HepG2 (cell line): ENCODE results near the gene TRIM7. TPM values are rescaled to one million over a fixed set of nuclear protein-coding genes. Genes with fewer than 3 reads are reported as not detected.

Experiments used
- ASH2L ChIP-seq: fragments of 300-600, 200-600 bp; sonication (generic); IDR thresholded peaks from 2 replicates; pipeline ENCODE4 v1.7.0; 2017; ENCODE audit warnings: low read depth, mild to moderate bottlenecking, moderate library complexity, mixed read lengths, low read length; ENCODE audit not compliant: insufficient read length
- GTF3A ChIP-seq: sonication (generic); formaldehyde crosslinking; conservative IDR thresholded peaks from 2 replicates; pipeline ENCODE4 v1.4.0; 2020; ENCODE audit warnings: mild to moderate bottlenecking, missing genetic modification reagents
- HDAC1 ChIP-seq: sonication (generic); formaldehyde crosslinking; IDR thresholded peaks from 2 replicates; pipeline ENCODE4 v1.5.1; 2020; ENCODE audit warnings: mild to moderate bottlenecking, missing genetic modification reagents
- HNF1A ChIP-seq, 2 experiments: sonication (generic) in 1 of 2; formaldehyde crosslinking in 1 of 2; IDR thresholded peaks; 2 replicates each; pipeline versions ENCODE4 v1.4.0 to v1.6.1; 2016 to 2020; ENCODE audit warnings: borderline replicate concordance in 1 of 2, low read depth in 1 of 2, mild to moderate bottlenecking in 1 of 2, missing genetic modification reagents in 1 of 2
- NFIC ChIP-seq: IDR thresholded peaks from 2 replicates; pipeline ENCODE4 v1.6.1; 2012; ENCODE audit warnings: mild to moderate bottlenecking, low read length, inconsistent platforms
- PHF8 ChIP-seq: sonication (generic); formaldehyde crosslinking; IDR thresholded peaks from 2 replicates; pipeline ENCODE4 v1.5.0; 2020; ENCODE audit warnings: missing genetic modification reagents
- ZNF317 ChIP-seq: sonication (generic); formaldehyde crosslinking; IDR thresholded peaks from 2 replicates; pipeline ENCODE4 v1.5.0; 2020; ENCODE audit warnings: mild to moderate bottlenecking, missing genetic modification reagents
- ZNF335 ChIP-seq: sonication (generic); formaldehyde crosslinking; IDR thresholded peaks from 2 replicates; pipeline ENCODE4 v1.4.0; 2020; ENCODE audit warnings: missing genetic modification reagents
- ZNF34 ChIP-seq: sonication (generic); formaldehyde crosslinking; IDR thresholded peaks from 2 replicates; pipeline ENCODE4 v1.4.0; 2020; ENCODE audit warnings: mild to moderate bottlenecking, missing genetic modification reagents, borderline replicate concordance
- ZNF407 ChIP-seq: sonication (generic); formaldehyde crosslinking; IDR thresholded peaks from one replicate; pipeline ENCODE4 v1.5.1; 2020; ENCODE audit warnings: mild to moderate bottlenecking, missing genetic modification reagents; ENCODE audit errors: not compliant biosample characterization
- ZSCAN31 ChIP-seq: sonication (generic); formaldehyde crosslinking; IDR thresholded peaks from 2 replicates; pipeline ENCODE4 v1.5.0; 2020; ENCODE audit warnings: low read depth, mild to moderate bottlenecking, missing genetic modification reagents
- polyA plus RNA-seq, 8 experiments: library from polyadenylated mRNA; depleted of rRNA in 3 of 8; stranded (reverse) in 7 of 8; unstranded in 1 of 8; fragments of >200 nt; fragmentation: Illumina TruSeq in 4 of 8; extraction: Trizol in 4 of 8; gene quantifications; 2 replicates each; pipeline versions ENCODE4 v1.2.1 to v1.2.3, GENCODE V29; 2011 to 2016; ENCODE audit warnings: low read depth in 4 of 8, missing spikeins in 1 of 8, mixed read lengths in 1 of 8; ENCODE audit not compliant: insufficient read depth in 1 of 8
- total RNA-seq, 5 experiments: library from RNA; depleted of rRNA; stranded (reverse); fragments of >200 nt; fragmentation: Illumina TruSeq; extraction: Trizol; gene quantifications; 2 replicates each; pipeline ENCODE4 v1.2.3, GENCODE V29; 2016; ENCODE audit warnings: low read depth in 1 of 5
- TF ChIP-seq, protein P1 (sequence below): sonication (generic); formaldehyde crosslinking; IDR thresholded peaks from 2 replicates; pipeline ENCODE4 v1.4.0; 2020; ENCODE audit warnings: missing genetic modification reagents, low read depth, mild to moderate bottlenecking, borderline replicate concordance
- TF ChIP-seq, protein P2 (sequence below): sonication (generic); formaldehyde crosslinking; IDR thresholded peaks from 2 replicates; pipeline ENCODE4 v1.4.0; 2020; ENCODE audit warnings: missing genetic modification reagents

Gene TRIM7
- total and polyA plus RNA-seq, 2 of the 13 experiments (the other 11 are each of a cell fraction or from before 2014, with no cell fraction given): 0.13 TPM; not detected in 1

DNA sequence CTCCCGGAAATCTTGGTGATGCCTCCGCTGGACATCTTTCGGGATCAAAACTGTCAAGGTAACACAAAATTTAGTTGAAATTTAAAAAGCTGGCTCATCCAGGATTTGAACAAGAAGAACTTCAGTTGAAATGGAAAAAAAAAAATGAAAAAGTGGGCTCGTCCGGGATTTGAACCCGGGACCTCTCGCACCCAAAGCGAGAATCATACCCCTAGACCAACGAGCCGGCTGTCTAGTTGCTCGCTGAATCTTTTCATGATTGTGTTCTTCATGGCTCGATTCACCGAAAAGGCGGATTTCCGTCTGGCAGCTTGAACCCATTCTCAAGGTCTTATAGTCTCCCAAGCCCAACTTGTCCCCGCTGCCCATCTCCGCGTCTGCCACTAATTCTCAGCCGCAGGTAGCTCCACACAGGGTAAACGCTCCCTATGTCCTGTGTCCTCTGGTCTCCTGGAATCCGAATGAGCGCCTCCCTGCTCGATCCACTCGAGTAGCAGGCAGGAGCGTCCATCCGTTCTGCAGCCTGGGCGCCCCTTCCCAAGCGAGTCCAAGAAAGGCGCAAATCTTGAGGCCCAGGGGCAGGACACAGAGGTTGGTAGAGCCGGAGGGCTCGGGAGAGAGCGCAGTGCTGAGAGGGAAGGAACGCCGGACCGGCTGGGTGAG, 16.2 kb downstream of the TRIM7 start (continued):
- TF ChIP-seq HNF1A (IDR thresholded peaks at IDR 0.05; ENCODE audit: low read depth): no peak
- TF ChIP-seq HNF1A (CRISPR knock-in tag; IDR thresholded peaks at IDR 0.05; ENCODE audit: borderline replicate concordance): 0 out of 2 replicates have a peak, but pooled peaks have one; percentile 14
- peak; percentile 13 for TF ChIP-seq ASH2L
- TF ChIP-seq, protein P1, sequence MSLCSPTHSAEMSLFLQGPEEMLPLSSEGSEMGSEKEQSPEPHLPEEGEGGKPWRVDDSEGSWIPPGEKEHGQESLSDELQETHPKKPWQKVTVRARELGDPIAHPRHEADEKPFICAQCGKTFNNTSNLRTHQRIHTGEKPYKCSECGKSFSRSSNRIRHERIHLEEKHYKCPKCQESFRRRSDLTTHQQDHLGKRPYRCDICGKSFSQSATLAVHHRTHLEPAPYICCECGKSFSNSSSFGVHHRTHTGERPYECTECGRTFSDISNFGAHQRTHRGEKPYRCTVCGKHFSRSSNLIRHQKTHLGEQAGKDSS (CRISPR knock-in tag): peak; percentile 53; the same call in 1 of the 2 replicates
- TF ChIP-seq ZNF34 (CRISPR knock-in tag): peak; percentile 67; the same call in 1 of the 2 replicates
- TF ChIP-seq ZNF407 (CRISPR knock-in tag): peak; percentile 1
- peak; percentile 41 for TF ChIP-seq PHF8 (CRISPR knock-in tag)
- no peak; the same call in 1 of the 2 replicates for TF ChIP-seq ZSCAN31 (CRISPR knock-in tag)
- TF ChIP-seq ZNF317 (CRISPR knock-in tag): 0 out of 2 replicates have a peak, but pooled peaks have one; percentile 8
- peak; percentile 31; the same call in 1 of the 2 replicates for TF ChIP-seq GTF3A (CRISPR knock-in tag)
- peak; percentile 27; the same call in 1 of the 2 replicates for TF ChIP-seq NFIC
- TF ChIP-seq ZNF335 (CRISPR knock-in tag): no peak
- TF ChIP-seq, protein P2, sequence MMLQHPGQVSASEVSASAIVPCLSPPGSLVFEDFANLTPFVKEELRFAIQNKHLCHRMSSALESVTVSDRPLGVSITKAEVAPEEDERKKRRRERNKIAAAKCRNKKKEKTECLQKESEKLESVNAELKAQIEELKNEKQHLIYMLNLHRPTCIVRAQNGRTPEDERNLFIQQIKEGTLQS (CRISPR knock-in tag): no peak
- TF ChIP-seq HDAC1 (CRISPR knock-in tag): no peak
